H1 (cell line): ENCODE results near the gene RPL19. TPM values are rescaled to one million over a fixed set of nuclear protein-coding genes. Genes with fewer than 3 reads are reported as not detected.

ENCODE experiments used
- CTCF ChIA-PET: fragments of 300-600 bp; sonication (Branson Sonifier 250); formaldehyde crosslinking; loops from one replicate; lab custom pipeline; 2021; ENCODE audit not compliant: partially characterized antibody; lab: Charles Lee
- POLR2A ChIA-PET: fragments of 300-600 bp; sonication (Branson Sonifier 250); formaldehyde crosslinking; loops from one replicate; lab custom pipeline; 2021; ENCODE audit warnings: inconsistent platforms; ENCODE audit not compliant: partially characterized antibody; lab: Charles Lee
- DNase-seq, 2 experiments: peaks; one replicate each; pipeline versions ENCODE4 v3.0.0 to v3.0.0-alpha.2; 2010 to 2022; ENCODE audit warnings: low spot score in 2 of 2, low read depth in 1 of 2, mixed read lengths in 1 of 2
- FAIRE-seq: peaks from 2 replicates; lab custom pipeline; 2011; peaks lifted over from hg19 to GRCh38; lab: Jason Lieb, UNC
- H2AFZ ChIP-seq: 2 replicates; pipeline ENCODE4 v1.8.1; 2012; ENCODE audit warnings: low read length, inconsistent platforms
- H2AK5ac ChIP-seq: 2 replicates; pipeline ENCODE4 v1.6.1; 2013; ENCODE audit warnings: low read depth, low read length
- H2BK120ac ChIP-seq: replicated peaks from 2 replicates; pipeline ENCODE3; 2013; ENCODE audit warnings: low read depth, low read length, inconsistent platforms
- H2BK12ac ChIP-seq: 2 replicates; pipeline ENCODE4 v1.6.1; 2013; ENCODE audit warnings: low read depth, low read length
- H2BK15ac ChIP-seq: 2 replicates; pipeline ENCODE4 v1.6.1; 2013; ENCODE audit warnings: low read length
- H2BK20ac ChIP-seq: 2 replicates; pipeline ENCODE4 v1.6.1; 2013; ENCODE audit warnings: low read length
- H2BK5ac ChIP-seq: 2 replicates; pipeline ENCODE4 v1.6.1; 2013; ENCODE audit warnings: low read depth, low read length
- H3K14ac ChIP-seq: 2 replicates; pipeline ENCODE4 v1.6.1; 2013; ENCODE audit warnings: inconsistent platforms; ENCODE audit not compliant: insufficient read length
- H3K18ac ChIP-seq: 2 replicates; pipeline ENCODE4 v1.6.1; 2013; ENCODE audit warnings: low read length; ENCODE audit errors: extremely low read depth
- H3K23ac ChIP-seq: 2 replicates; pipeline ENCODE4 v1.6.1; 2013; ENCODE audit warnings: inconsistent platforms; ENCODE audit not compliant: insufficient read length
- H3K23me2 ChIP-seq: 2 replicates; pipeline ENCODE4 v1.6.1; 2013; ENCODE audit warnings: low read depth, low read length
- H3K27ac ChIP-seq: 2 replicates; pipeline ENCODE4 v1.6.1; 2011; ENCODE audit warnings: low read depth, low read length, inconsistent platforms
- H3K27me3 ChIP-seq, 4 experiments: replicated peaks in 1 of 4; 1 replicate in 1 of 4; 2 replicates in 3 of 4; pipeline versions ENCODE4 v1.6.1 to v1.8.1; 2011 to 2013; ENCODE audit warnings: low read length in 3 of 4, mild to moderate bottlenecking in 3 of 4, inconsistent platforms in 2 of 4, mixed read lengths in 2 of 4, moderate library complexity in 1 of 4; ENCODE audit not compliant: control insufficient read depth in 3 of 4, insufficient read depth in 3 of 4; ENCODE audit errors: extremely low read depth in 1 of 4
- H3K36me3 ChIP-seq, 4 experiments: 2 replicates each; pipeline versions ENCODE4 v1.6.1 to v1.8.1; 2011 to 2013; ENCODE audit warnings: mild to moderate bottlenecking in 4 of 4, low read length in 3 of 4, moderate library complexity in 2 of 4, control low read depth in 1 of 4, inconsistent platforms in 1 of 4; ENCODE audit not compliant: insufficient read depth in 4 of 4, control insufficient read depth in 2 of 4
- H3K4ac ChIP-seq: replicated peaks from 2 replicates; pipeline ENCODE3; 2013; ENCODE audit warnings: low read length, low read depth, mixed read lengths, inconsistent platforms; ENCODE audit not compliant: insufficient read length
- H3K4me1 ChIP-seq, 4 experiments: replicated peaks in 1 of 4; 1 replicate in 1 of 4; 2 replicates in 3 of 4; pipeline versions ENCODE4 v1.6.1 to v1.8.1; 2011 to 2013; ENCODE audit warnings: low read length in 3 of 4, inconsistent platforms in 2 of 4, mixed read lengths in 1 of 4; ENCODE audit not compliant: insufficient read depth in 4 of 4, control insufficient read depth in 3 of 4
- H3K4me2 ChIP-seq, 2 experiments: 2 replicates each; pipeline versions ENCODE4 v1.6.1 to v1.8.1; 2011 to 2013; ENCODE audit warnings: low read depth in 2 of 2, low read length in 2 of 2, control low read depth in 1 of 2, inconsistent platforms in 1 of 2, mild to moderate bottlenecking in 1 of 2; ENCODE audit not compliant: insufficient read depth in 1 of 2
- H3K4me3 ChIP-seq, 4 experiments: fragments of 200-600, 300-600 bp in 1 of 4; sonication (generic), shearing (Covaris generic), sonication (Bioruptor Twin) in 1 of 4; 2 replicates each; pipeline versions ENCODE4 v1.5.1 to v1.8.1; 2011 to 2016; ENCODE audit warnings: low read length in 4 of 4, low read depth in 3 of 4, control low read depth in 2 of 4, inconsistent platforms in 2 of 4, mild to moderate bottlenecking in 2 of 4, mixed read lengths in 1 of 4, moderate library complexity in 1 of 4; ENCODE audit not compliant: insufficient read depth in 2 of 4; ENCODE audit errors: extremely low read depth in 1 of 4
- H3K56ac ChIP-seq: replicated peaks from 2 replicates; pipeline ENCODE3; 2013; ENCODE audit warnings: low read depth, mild to moderate bottlenecking, mixed read lengths, low read length, inconsistent platforms; ENCODE audit not compliant: insufficient read length
- H3K79me1 ChIP-seq: 2 replicates; pipeline ENCODE4 v1.6.1; 2013; ENCODE audit warnings: low read depth, low read length, control low read depth
- H3K79me2 ChIP-seq, 2 experiments: 2 replicates each; pipeline versions ENCODE4 v1.6.1 to v1.8.1; 2012 to 2013; ENCODE audit warnings: low read length in 2 of 2, mild to moderate bottlenecking in 2 of 2, inconsistent platforms in 1 of 2; ENCODE audit not compliant: insufficient read depth in 2 of 2, control insufficient read depth in 1 of 2
- H3K9ac ChIP-seq, 4 experiments: replicated peaks in 1 of 4; 1 replicate in 1 of 4; 2 replicates in 3 of 4; pipeline versions ENCODE4 v1.6.1 to v1.8.1; 2011 to 2013; ENCODE audit warnings: low read depth in 3 of 4, low read length in 3 of 4, control low read depth in 2 of 4, mild to moderate bottlenecking in 2 of 4, moderate library complexity in 2 of 4, inconsistent platforms in 1 of 4; ENCODE audit errors: extremely low read depth in 1 of 4
- H3K9me3 ChIP-seq, 2 experiments: 2 replicates each; pipeline versions ENCODE4 v1.6.1 to v1.8.1; 2012 to 2013; ENCODE audit warnings: mild to moderate bottlenecking in 2 of 2, moderate library complexity in 2 of 2, control low read depth in 1 of 2, inconsistent platforms in 1 of 2, low read depth in 1 of 2, low read length in 1 of 2, mixed read lengths in 1 of 2; ENCODE audit not compliant: insufficient read depth in 2 of 2
- H4K20me1 ChIP-seq, 2 experiments: replicated peaks in 1 of 2; 2 replicates each; pipeline versions ENCODE3 to v1.8.1; 2011 to 2013; ENCODE audit warnings: inconsistent platforms in 2 of 2, low read length in 2 of 2, mild to moderate bottlenecking in 1 of 2; ENCODE audit not compliant: insufficient read depth in 2 of 2, control insufficient read depth in 1 of 2
- H4K5ac ChIP-seq: 2 replicates; pipeline ENCODE4 v1.6.1; 2013; ENCODE audit warnings: low read length, low read depth, mixed read lengths, inconsistent platforms; ENCODE audit not compliant: insufficient read length
- H4K8ac ChIP-seq: 2 replicates; pipeline ENCODE4 v1.8.0; 2013; ENCODE audit warnings: mild to moderate bottlenecking, moderate library complexity, low read length, inconsistent platforms; ENCODE audit not compliant: insufficient read depth; ENCODE audit errors: extremely low read depth
- H4K91ac ChIP-seq: replicated peaks from 2 replicates; pipeline ENCODE3; 2013; ENCODE audit warnings: low read length, mixed read lengths, inconsistent platforms; ENCODE audit not compliant: insufficient read length
- CEBPB ChIP-seq: IDR thresholded peaks from 2 replicates; pipeline ENCODE4 v1.6.1; 2012; ENCODE audit warnings: low read depth, low read length
- TAF1 ChIP-seq: IDR thresholded peaks from 2 replicates; pipeline ENCODE4 v1.6.1; 2011; ENCODE audit warnings: mild to moderate bottlenecking, low read depth, low read length
- WGBS, 2 experiments: shearing (Covaris generic) in 1 of 2; methylation state at CpG; one replicate each; pipeline versions ENCODE4 v1.1.6 to v1.1.7; 2013 to 2015; ENCODE audit warnings: low lambda C conversion rate in 2 of 2, mixed read lengths in 2 of 2, inconsistent platforms in 1 of 2, low coverage in 1 of 2, missing lambda C conversion rate in 1 of 2; ENCODE audit not compliant: insufficient replicate concordance in 2 of 2, insufficient coverage in 1 of 2, insufficient read length in 1 of 2; ENCODE audit errors: extremely low coverage in 1 of 2, missing lambda C conversion rate in 1 of 2; 5-methylcytosine and 5-hydroxymethylcytosine counted together
- polyA plus RNA-seq, 7 experiments: library from polyadenylated mRNA; depleted of rRNA in 3 of 7; stranded (reverse) in 5 of 7; unstranded in 2 of 7; fragments of >200 nt in 5 of 7; fragments of 200-250 nt in 2 of 7; gene quantifications; 1 replicate in 5 of 7; 2 replicates in 1 of 7; 4 replicates in 1 of 7; pipeline versions ENCODE4 v1.2.1 to v1.2.3, GENCODE V29; 2011 to 2013; ENCODE audit warnings: missing spikeins in 2 of 7, mixed read lengths in 2 of 7
- total RNA-seq: library from RNA; stranded (reverse); fragmentation: NEBNext Ultra II Directional; extraction: Animal tissue kit (Norgen Biotek cat#: 25700); gene quantifications from 2 replicates; pipeline ENCODE4 v1.2.1, GENCODE V29; 2021
- TF ChIP-seq, protein P1 (sequence below): IDR thresholded peaks from 2 replicates; pipeline ENCODE4 v1.6.1; 2011; ENCODE audit warnings: low read length, improper control_type of control experiment

Gene RPL19
- total and polyA plus RNA-seq, 2 of the 8 experiments (the other 6 are each of a cell fraction or from before 2014, with no cell fraction given): 2,108 to 2,182 TPM

DNA sequence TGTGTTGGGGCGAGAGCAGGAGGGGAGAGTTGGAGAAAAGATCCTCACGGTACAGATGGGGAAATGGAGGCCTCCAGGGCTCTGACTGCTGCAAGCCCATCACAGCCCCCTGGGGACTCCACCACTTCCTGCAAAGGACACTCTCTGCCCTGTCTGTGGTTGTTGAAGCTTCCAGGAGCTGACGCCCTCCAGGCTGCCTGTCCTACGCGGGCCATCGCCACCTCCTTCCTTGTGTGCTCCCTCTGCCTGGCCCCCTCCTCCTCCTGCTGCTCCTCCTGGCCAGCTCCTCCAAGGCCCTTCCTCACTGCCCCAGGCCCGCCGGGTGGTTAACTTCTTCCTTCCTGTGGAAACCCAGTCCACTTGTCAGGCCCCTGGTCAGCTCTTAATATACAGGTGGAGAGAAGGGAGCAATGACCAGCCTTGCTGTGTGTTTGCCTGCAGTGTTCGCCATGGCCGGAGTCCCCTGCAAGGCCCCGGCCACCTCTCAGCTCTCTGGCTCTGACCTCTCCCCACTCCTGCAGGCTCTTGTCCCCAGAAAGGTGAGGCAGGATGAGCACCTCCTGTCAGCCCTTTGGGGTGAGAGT is 44.0 kb downstream of the RPL19 start:
- H3K9ac ChIP-seq: no peak overlapping the region
- no peak overlapping the region for H3K14ac ChIP-seq
- 0 out of 4 replicates have a peak overlapping the region, but pooled peaks of 1 of the 2 experiments have one; percentile 9 for H3K4me2 ChIP-seq
- H4K8ac ChIP-seq: no peak overlapping the region; the same call in 1 of the 2 replicates
- H2AFZ ChIP-seq: peak overlapping the region; percentile 46; the same call in 1 of the 2 replicates
- H3K23ac ChIP-seq: no peak overlapping the region
- 83% methylated on average over 10 of the region's 11 CpGs; no CpG with 5 or more reads in 1 of the 2 experiments for WGBS, 2 experiments
- no peak overlapping the region for H3K4me3 ChIP-seq
- no peaks in the 10 kb centered on the region for H3K79me2 ChIP-seq
- no peak overlapping the region; the same call in 1 of the 2 replicates for H2AK5ac ChIP-seq
- no peak overlapping the region for H3K4ac ChIP-seq
- H3K9me3 ChIP-seq: no peaks in the 10 kb centered on the region
- H3K27ac ChIP-seq: no peak overlapping the region
- no peak for DNase-seq
- H3K23me2 ChIP-seq: peaks cover 2% of the 10 kb centered on the region; the same call in 1 of the 2 replicates
- no peaks in the 10 kb centered on the region for H3K79me1 ChIP-seq
- H3K56ac ChIP-seq: no peak overlapping the region
- no peak overlapping the region for H4K5ac ChIP-seq
- H3K18ac ChIP-seq: no peak overlapping the region
- H3K4me1 ChIP-seq: peaks cover 0 to 10% (median 5%) of the 10 kb centered on the region in 4 experiments; a peak in 6 of 7 replicates
- TF ChIP-seq, protein P1, sequence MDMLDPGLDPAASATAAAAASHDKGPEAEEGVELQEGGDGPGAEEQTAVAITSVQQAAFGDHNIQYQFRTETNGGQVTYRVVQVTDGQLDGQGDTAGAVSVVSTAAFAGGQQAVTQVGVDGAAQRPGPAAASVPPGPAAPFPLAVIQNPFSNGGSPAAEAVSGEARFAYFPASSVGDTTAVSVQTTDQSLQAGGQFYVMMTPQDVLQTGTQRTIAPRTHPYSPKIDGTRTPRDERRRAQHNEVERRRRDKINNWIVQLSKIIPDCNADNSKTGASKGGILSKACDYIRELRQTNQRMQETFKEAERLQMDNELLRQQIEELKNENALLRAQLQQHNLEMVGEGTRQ: no peak
- TF ChIP-seq TAF1: no peak
- no peak for TF ChIP-seq CEBPB
- TF ChIP-seq, all 59 proteins: peak for 0
- H2BK120ac ChIP-seq: no peak overlapping the region
- H3K36me3 ChIP-seq: no peaks in the 10 kb centered on the region
- ChIA-PET CTCF (interaction anchor here (0.6 to 22.6 kb wide), 38 partner anchors 4 to 842 kb away, joined by 3 to 982 read pairs (median 4); partner anchors contain the start of genes ARL5C, PLXDC1, RPL19 and RPL23), POLR2A (interaction anchor here (0.7 to 9.0 kb wide), 12 partner anchors 8 to 217 kb away, joined by 3 to 113 read pairs (median 4); partner anchors contain the start of genes CDK12 and RPL19)
- H4K20me1 ChIP-seq: no peaks in the 10 kb centered on the region
- no peaks in the 10 kb centered on the region for H3K27me3 ChIP-seq
- H2BK15ac ChIP-seq: peak overlapping the region; percentile 61; the same call in 1 of the 2 replicates
- H4K91ac ChIP-seq: no peak overlapping the region
- H2BK5ac ChIP-seq: no peak overlapping the region
- FAIRE-seq: no peak
- no peak overlapping the region for H2BK20ac ChIP-seq
- 0 out of 2 replicates have a peak overlapping the region, but pooled peaks have one; percentile 39 for H2BK12ac ChIP-seq
